Panc1 (cell line): Measurements from ENCODE around the gene ZNF8. TPM values are rescaled to one million over a fixed set of nuclear protein-coding genes. Genes with fewer than 3 reads are reported as not detected.
"Not testable (repeated sequence)": the region's sequence is repeated elsewhere in the genome, so short reads cannot be mapped to it uniquely, and the experiment has no call there.

ENCODE experiments used
- ATAC-seq: fragments of 200-7000 bp; cut with Tn5 transposase; 2 replicates; pipeline ENCODE4 v1.9.1; 2020; ENCODE audit warnings: mild to moderate bottlenecking, moderate library complexity
- BruUV-seq: library from RNA; stranded (reverse); fragments of 400-500 nt; replicated peaks from 2 replicates; lab custom pipeline; 2021; lab: Mats Ljungman, UMichigan
- CTCF ChIA-PET: fragments of 300-600 bp; sonication (Branson Sonifier 250); formaldehyde crosslinking; loops from one replicate; lab custom pipeline; 2022; ENCODE audit warnings: antibody characterized with exemption; lab: Charles Lee
- POLR2A ChIA-PET: fragments of 300-600 bp; sonication (Branson Sonifier 250); formaldehyde crosslinking; loops from one replicate; lab custom pipeline; 2022; ENCODE audit warnings: antibody characterized with exemption; lab: Charles Lee
- DNase-seq: peaks from one replicate; pipeline ENCODE4 v3.0.0-alpha.2; 2010; ENCODE audit warnings: low read depth, low spot score
- H3K27ac ChIP-seq: 2 replicates; pipeline ENCODE4 v1.5.1; 2011; ENCODE audit warnings: mild to moderate bottlenecking, low read length, inconsistent platforms
- H3K27me3 ChIP-seq: fragments of 200-500 bp; sonication (Bioruptor generic); 2 replicates; pipeline ENCODE4 v1.6.0; 2014; ENCODE audit warnings: low read length, inconsistent platforms; ENCODE audit not compliant: control insufficient read depth, insufficient read depth
- H3K36me3 ChIP-seq: fragments of 200-500 bp; sonication (Bioruptor generic); 2 replicates; pipeline ENCODE4 v1.5.1; 2014; ENCODE audit warnings: inconsistent platforms, mild to moderate bottlenecking, low read length, moderate library complexity; ENCODE audit not compliant: control insufficient read depth, insufficient read depth
- H3K4me1 ChIP-seq: 2 replicates; pipeline ENCODE4 v1.5.1; 2011; ENCODE audit warnings: inconsistent platforms, mild to moderate bottlenecking, low read length, moderate library complexity; ENCODE audit not compliant: control insufficient read depth, insufficient read depth
- H3K4me3 ChIP-seq, 2 experiments: 2 replicates each; pipeline ENCODE4 v1.5.1; 2011 to 2012; ENCODE audit warnings: low read depth in 2 of 2, low read length in 2 of 2, mild to moderate bottlenecking in 2 of 2, inconsistent platforms in 1 of 2, moderate library complexity in 1 of 2
- H3K9me3 ChIP-seq: fragments of 200-500 bp; sonication (Bioruptor generic); 2 replicates; pipeline ENCODE4 v1.5.1; 2014; ENCODE audit warnings: low read depth, mild to moderate bottlenecking, inconsistent platforms, low read length, moderate library complexity; ENCODE audit not compliant: control insufficient read depth, insufficient read depth
- CTCF ChIP-seq: fragments of 450-650 bp; IDR thresholded peaks from 2 replicates; pipeline ENCODE4 v1.5.1; 2017; ENCODE audit warnings: mild to moderate bottlenecking
- POLR2AphosphoS5 ChIP-seq: IDR thresholded peaks from 2 replicates; pipeline ENCODE4 v1.6.1; 2012; ENCODE audit warnings: mild to moderate bottlenecking, low read depth, low read length, moderate library complexity
- REST ChIP-seq, 2 experiments: IDR thresholded peaks; 2 replicates each; pipeline ENCODE4 v1.6.1; 2011 to 2012; ENCODE audit warnings: low read depth in 2 of 2, control low read depth in 1 of 2, low read length in 1 of 2, mild to moderate bottlenecking in 1 of 2, moderate library complexity in 1 of 2; ENCODE audit not compliant: insufficient read depth in 1 of 2
- SIN3A ChIP-seq: IDR thresholded peaks from 2 replicates; pipeline ENCODE4 v1.6.1; 2012; ENCODE audit warnings: low read depth, mild to moderate bottlenecking, low read length, moderate library complexity, borderline replicate concordance; ENCODE audit not compliant: insufficient read depth
- TCF7L2 ChIP-seq: IDR thresholded peaks from 2 replicates; pipeline ENCODE4 v1.6.1; 2011; ENCODE audit warnings: mild to moderate bottlenecking, low read depth, low read length, inconsistent platforms
- in situ Hi-C: cut with HindIII; loops from 2 replicates; pipeline ENCODE4 v1.10.0; 2016; ENCODE audit warnings: low sequenced_read_pairs, low pct_unique_long_range_greater_than_20kb
- intact Hi-C: fragments of 100-400 bp; cut with micrococcal nuclease; formaldehyde crosslinking; loops from one replicate; pipeline ENCODE4 v1.10.0; 2022; ENCODE audit not compliant: unreplicated experiment
- total RNA-seq: library from RNA; stranded (reverse); gene quantifications from one replicate; pipeline ENCODE4 v1.2.1, GENCODE V29; 2021; ENCODE audit not compliant: unreplicated experiment

The ZNF8 gene
- total RNA-seq, 1 experiment from 2014 or later = 12.6 TPM

- peak overlapping the region; percentile 39 for H3K27ac ChIP-seq
- ATAC-seq = peak; percentile 7
- peak overlapping the region; percentile 63 to 97 for H3K4me3 ChIP-seq
- intact Hi-C loops, BruUV-seq, DNase-seq, H3K9me3 ChIP-seq, H3K36me3 ChIP-seq, H3K27me3 ChIP-seq, H3K4me1 ChIP-seq, CTCF ChIA-PET, in situ Hi-C loops: not testable (repeated sequence)
- POLR2A ChIA-PET = interaction anchor here (1.0 to 2.0 kb wide), 2 partner anchors 14 to 15 kb away, joined by 3 to 16 read pairs; partner anchors contain the start of gene ZNF497
These were observed 69.3 kb downstream of the ZNF8 start for GRCh38 chr19:58348080-58348479.

- no peaks in the 10 kb centered on the region for H3K36me3 ChIP-seq
- no peaks in the 10 kb centered on the region for H3K27me3 ChIP-seq
- ChIA-PET CTCF (no interaction called here), POLR2A (no interaction called here)
- intact Hi-C loops (no loop called here), in situ Hi-C loops (no loop called here)
- no peak for TF ChIP-seq CTCF
- TF ChIP-seq SIN3A = no peak
- TF ChIP-seq TCF7L2 = no peak
- no peak for TF ChIP-seq REST (IDR thresholded peaks at IDR 0.05; ENCODE audit: insufficient read depth in 1 of 2, low read depth in 2 of 2, low read length in 1 of 2)
- no peak for TF ChIP-seq POLR2AphosphoS5
- ATAC-seq (no peak), DNase-seq (no peak)
- peaks cover 8% of the 10 kb centered on the region; the same call in 1 of the 2 replicates for H3K4me1 ChIP-seq
- no peak overlapping the region for H3K27ac ChIP-seq
- H3K4me3 ChIP-seq = no peak overlapping the region
- BruUV-seq = TSS peak; percentile 80
- H3K9me3 ChIP-seq = no peaks in the 10 kb centered on the region
These were observed 70.8 kb downstream of the ZNF8 start for GRCh38 chr19:58349590-58349989.

- Histone ChIP-seq H3K36me3 (no peaks in the 10 kb centered on the region), H3K27ac (no peak overlapping the region), H3K9me3 (no peaks in the 10 kb centered on the region), H3K4me1 (peaks cover 8% of the 10 kb centered on the region; the same call in 1 of the 2 replicates), H3K4me3 (no peak overlapping the region), H3K27me3 (no peaks in the 10 kb centered on the region)
- no peak for ATAC-seq
- CTCF ChIA-PET = no interaction called here
- DNase-seq = no peak
- no TSS peak for BruUV-seq
- POLR2A ChIA-PET = no interaction called here
- intact Hi-C loops (no loop called here), in situ Hi-C loops (no loop called here)
- no peak for TF ChIP-seq CTCF
- no peak for TF ChIP-seq REST (IDR thresholded peaks at IDR 0.05; ENCODE audit: insufficient read depth in 1 of 2, low read depth in 2 of 2, low read length in 1 of 2)
- TF ChIP-seq SIN3A = no peak
- no peak for TF ChIP-seq POLR2AphosphoS5
- no peak for TF ChIP-seq TCF7L2
These were observed 71.5 kb downstream of the ZNF8 start for GRCh38 chr19:58350001-58350861.
